OCI-LY1 (cell line): Measurements from ENCODE around the gene PSTPIP2.

Source experiments
- H2AFZ ChIP-seq: fragments of 200-600 bp; sonication (generic), shearing (Covaris generic); 2 replicates; pipeline ENCODE4 v1.6.0; 2014; ENCODE audit warnings: antibody characterized with exemption, mild to moderate bottlenecking, low read length
- H3F3A ChIP-seq: fragments of 200-600 bp; sonication (generic), shearing (Covaris generic); 2 replicates; pipeline ENCODE4 v1.6.0; 2014; ENCODE audit warnings: mild to moderate bottlenecking, antibody characterized with exemption, low read length, moderate library complexity; ENCODE audit not compliant: insufficient read depth
- H3K27ac ChIP-seq: fragments of 200-600 bp; sonication (generic); 2 replicates; pipeline ENCODE4 v1.5.1; 2014; ENCODE audit warnings: low read length, mixed run types, mild to moderate bottlenecking, low read depth; ENCODE audit not compliant: poor library complexity, severe bottlenecking
- H3K27me3 ChIP-seq: fragments of 200-600 bp; sonication (generic); 2 replicates; pipeline ENCODE4 v1.6.0; 2014; ENCODE audit warnings: antibody characterized with exemption, mild to moderate bottlenecking, low read length, moderate library complexity; ENCODE audit not compliant: insufficient read depth
- H3K36me3 ChIP-seq: fragments of 200-600 bp; sonication (generic); 2 replicates; pipeline ENCODE4 v1.6.1; 2014; ENCODE audit warnings: mild to moderate bottlenecking, antibody characterized with exemption, low read length, moderate library complexity, mixed read lengths; ENCODE audit not compliant: insufficient read depth
- H3K4me1 ChIP-seq: fragments of 200-600 bp; sonication (generic); 2 replicates; pipeline ENCODE4 v1.5.1; 2014; ENCODE audit warnings: mild to moderate bottlenecking, low read length, moderate library complexity; ENCODE audit not compliant: insufficient read depth, severe bottlenecking
- H3K4me2 ChIP-seq: fragments of 200-600 bp; sonication (generic), shearing (Covaris generic); 2 replicates; pipeline ENCODE4 v1.6.1; 2014; ENCODE audit warnings: low read length
- H3K4me3 ChIP-seq: fragments of 200-600 bp; sonication (generic); 2 replicates; pipeline ENCODE4 v1.5.1; 2014; ENCODE audit warnings: low read length, low read depth, mild to moderate bottlenecking, mixed read lengths; ENCODE audit not compliant: poor library complexity, severe bottlenecking
- H3K79me2 ChIP-seq: fragments of 200-600 bp; shearing (Covaris generic); 2 replicates; pipeline ENCODE4 v1.6.1; 2016; ENCODE audit warnings: mixed run types, low read length, mixed read lengths; ENCODE audit not compliant: insufficient read depth
- H3K9ac ChIP-seq: fragments of 200-600 bp; sonication (generic), shearing (Covaris generic); 2 replicates; pipeline ENCODE4 v1.6.1; 2014; ENCODE audit warnings: mild to moderate bottlenecking, low read length, mixed read lengths
- H3K9me2 ChIP-seq: fragments of 200-600 bp; sonication (generic), shearing (Covaris generic); 2 replicates; pipeline ENCODE4 v1.6.1; 2014; ENCODE audit warnings: low read depth, mild to moderate bottlenecking, low read length, mixed read lengths
- H3K9me3 ChIP-seq: fragments of 200-600 bp; shearing (Covaris generic); 2 replicates; pipeline ENCODE4 v1.6.1; 2014; ENCODE audit warnings: low read length, mixed read lengths
- H4K20me1 ChIP-seq: fragments of 200-600 bp; sonication (generic), shearing (Covaris generic); 2 replicates; pipeline ENCODE4 v1.6.0; 2016; ENCODE audit warnings: mild to moderate bottlenecking, low read length; ENCODE audit not compliant: insufficient read depth
- CTCF ChIP-seq: fragments of 200-600 bp; sonication (generic), shearing (Covaris generic); IDR thresholded peaks from 2 replicates; pipeline ENCODE4 v1.5.1; 2017; ENCODE audit warnings: mild to moderate bottlenecking, antibody characterized with exemption, low read length, moderate library complexity, mixed read lengths
- EZH2 ChIP-seq: fragments of 200-600 bp; sonication (generic), shearing (Covaris generic); IDR thresholded peaks from 2 replicates; pipeline ENCODE4 v1.8.0; 2017; ENCODE audit warnings: borderline replicate concordance, mixed run types, mild to moderate bottlenecking, antibody characterized with exemption, low read length, moderate library complexity, mixed read lengths

PSTPIP2 gene

GRCh38 chr18:46002934-46003333 is 69.1 kb downstream of the PSTPIP2 start:
- Histone ChIP-seq H3K27ac (no peak overlapping the region), H4K20me1 (no peaks in the 10 kb centered on the region), H3K9me3 (no peaks in the 10 kb centered on the region), H3K9me2 (no peaks in the 10 kb centered on the region), H3K27me3 (no peaks in the 10 kb centered on the region), H3K4me2 (no peak overlapping the region), H3K36me3 (no peaks in the 10 kb centered on the region; the same call in 1 of the 2 replicates), H3K79me2 (no peaks in the 10 kb centered on the region), H3K4me3 (no peak overlapping the region), H2AFZ (no peak overlapping the region), H3K4me1 (peaks cover 4% of the 10 kb centered on the region), H3F3A (no peaks in the 10 kb centered on the region), H3K9ac (no peak overlapping the region)
- TF ChIP-seq CTCF (no peak), EZH2 (no peak)

- H3K4me1 ChIP-seq: peaks cover 8% of the 10 kb centered on the region
- no peak overlapping the region for H3K27ac ChIP-seq
Measured at GRCh38 chr18:46001892-46002291, 70.2 kb downstream of the PSTPIP2 start.

GRCh38 chr18:46001074-46001473 is 71.0 kb downstream of the PSTPIP2 start:
- Histone ChIP-seq H3K4me2 (no peak overlapping the region), H3K4me1 (peaks cover 8% of the 10 kb centered on the region), H3F3A (no peaks in the 10 kb centered on the region), H3K9me3 (no peaks in the 10 kb centered on the region), H3K9ac (no peak overlapping the region), H3K9me2 (no peaks in the 10 kb centered on the region), H3K27me3 (no peaks in the 10 kb centered on the region), H3K36me3 (no peaks in the 10 kb centered on the region; the same call in 1 of the 2 replicates), H3K27ac (no peak overlapping the region), H3K4me3 (no peak overlapping the region), H2AFZ (no peak overlapping the region), H3K79me2 (no peaks in the 10 kb centered on the region), H4K20me1 (no peaks in the 10 kb centered on the region)
- TF ChIP-seq EZH2 (no peak), CTCF (no peak)

More at GRCh38 chr18:46001892-46002291, 70.2 kb downstream of the PSTPIP2 start:
- Histone ChIP-seq H3K4me3 (no peak overlapping the region), H3K9me3 (no peaks in the 10 kb centered on the region), H3K36me3 (no peaks in the 10 kb centered on the region; the same call in 1 of the 2 replicates), H3K9me2 (no peaks in the 10 kb centered on the region), H2AFZ (no peak overlapping the region), H3K27me3 (no peaks in the 10 kb centered on the region), H3F3A (no peaks in the 10 kb centered on the region), H3K4me2 (no peak overlapping the region), H4K20me1 (no peaks in the 10 kb centered on the region), H3K9ac (no peak overlapping the region), H3K79me2 (no peaks in the 10 kb centered on the region)
- TF ChIP-seq EZH2 (no peak), CTCF (no peak)
